CD14-positive monocyte (primary cell): ENCODE results near the gene SPATA32. TPM values are rescaled to one million over a fixed set of nuclear protein-coding genes. Genes with fewer than 3 reads are reported as not detected.

ENCODE experiments used
- DNase-seq, 3 donors: peaks; one replicate each; pipeline ENCODE4 v3.0.0-alpha.2; 2011 to 2022
- H2AFZ ChIP-seq: 2 replicates; pipeline ENCODE4 v1.6.0; 2012; ENCODE audit warnings: mild to moderate bottlenecking, low read depth, low read length, inconsistent platforms; ENCODE audit not compliant: insufficient read depth, poor library complexity, severe bottlenecking
- H3K27ac ChIP-seq, 2 donors: 1 replicate in 1 of 2; 2 replicates in 1 of 2; pipeline ENCODE4 v1.5.1; 2012 to 2013; ENCODE audit warnings: low read length in 2 of 2, control low read depth in 1 of 2, inconsistent platforms in 1 of 2, low read depth in 1 of 2, mild to moderate bottlenecking in 1 of 2
- H3K27me3 ChIP-seq, 2 donors: one replicate each; pipeline versions ENCODE4 v1.6.0 to v1.6.1; 2011 to 2013; ENCODE audit warnings: low read length in 2 of 2; ENCODE audit not compliant: control insufficient read depth in 2 of 2, insufficient read depth in 2 of 2
- H3K36me3 ChIP-seq, 2 donors: replicated peaks in 1 of 2; 1 replicate in 1 of 2; 2 replicates in 1 of 2; pipeline versions ENCODE4 v1.5.1 to v1.6.1; 2012 to 2013; ENCODE audit warnings: low read length in 2 of 2, control low read depth in 1 of 2, inconsistent platforms in 1 of 2, mild to moderate bottlenecking in 1 of 2; ENCODE audit not compliant: insufficient read depth in 2 of 2, control insufficient read depth in 1 of 2
- H3K4me1 ChIP-seq, 2 donors: 1 replicate in 1 of 2; 2 replicates in 1 of 2; pipeline versions ENCODE4 v1.5.1 to v1.6.1; 2012 to 2013; ENCODE audit warnings: low read length in 2 of 2, control low read depth in 1 of 2, inconsistent platforms in 1 of 2, mild to moderate bottlenecking in 1 of 2, moderate library complexity in 1 of 2; ENCODE audit not compliant: insufficient read depth in 2 of 2, control insufficient read depth in 1 of 2
- H3K4me2 ChIP-seq: replicated peaks from 2 replicates; pipeline ENCODE3; 2012; ENCODE audit warnings: low read length, moderate library complexity, mild to moderate bottlenecking; ENCODE audit not compliant: poor library complexity, severe bottlenecking; ENCODE audit errors: extremely low read depth
- H3K4me3 ChIP-seq, 3 experiments: fragments of 200-600 bp in 1 of 3; sonication (generic) in 1 of 3; replicated peaks in 1 of 3; 1 replicate in 2 of 3; 2 replicates in 1 of 3; pipeline ENCODE4 v1.5.1; 2011 to 2013; ENCODE audit warnings: low read length in 3 of 3, mild to moderate bottlenecking in 3 of 3, control low read depth in 2 of 3, low read depth in 2 of 3, inconsistent platforms in 1 of 3, moderate library complexity in 1 of 3
- H3K79me2 ChIP-seq: 2 replicates; pipeline ENCODE4 v1.6.0; 2012; ENCODE audit warnings: mild to moderate bottlenecking, control low read depth, inconsistent platforms, low read length, moderate library complexity; ENCODE audit not compliant: insufficient read depth
- H3K9ac ChIP-seq: 2 replicates; pipeline ENCODE4 v1.6.0; 2017; ENCODE audit warnings: low read length, mild to moderate bottlenecking; ENCODE audit not compliant: insufficient read depth, poor library complexity, severe bottlenecking
- H3K9me3 ChIP-seq, 2 donors: replicated peaks in 1 of 2; 1 replicate in 1 of 2; 2 replicates in 1 of 2; pipeline versions ENCODE4 v1.5.1 to v1.6.1; 2012 to 2013; ENCODE audit warnings: low read length in 2 of 2, control low read depth in 1 of 2; ENCODE audit not compliant: control insufficient read depth in 1 of 2, insufficient read depth in 1 of 2
- H4K20me1 ChIP-seq: 2 replicates; pipeline ENCODE4 v1.6.0; 2012; ENCODE audit warnings: mild to moderate bottlenecking, low read length, control low read depth, moderate library complexity; ENCODE audit not compliant: insufficient read depth
- H3K27ac Mint-ChIP-seq, 7 donors: one replicate each; pipeline ENCODE4 v1.8.0; 2020; ENCODE audit warnings: mild to moderate bottlenecking in 7 of 7, mixed read lengths in 7 of 7, moderate library complexity in 6 of 7, inconsistent platforms in 2 of 7
- H3K27me3 Mint-ChIP-seq, 3 donors: one replicate each; pipeline ENCODE4 v1.8.0; 2021 to 2022; ENCODE audit warnings: low read depth in 3 of 3, mild to moderate bottlenecking in 3 of 3, mixed read lengths in 3 of 3, moderate library complexity in 3 of 3, inconsistent platforms in 1 of 3
- H3K36me3 Mint-ChIP-seq, 2 donors: one replicate each; pipeline ENCODE4 v1.8.0; 2020; ENCODE audit warnings: mixed read lengths in 2 of 2, inconsistent platforms in 1 of 2, mild to moderate bottlenecking in 1 of 2
- H3K4me1 Mint-ChIP-seq: one replicate; pipeline ENCODE4 v1.8.0; 2020; ENCODE audit warnings: mild to moderate bottlenecking, mixed read lengths
- H3K4me3 Mint-ChIP-seq, 2 donors: one replicate each; pipeline ENCODE4 v1.8.0; 2020; ENCODE audit warnings: mild to moderate bottlenecking in 2 of 2, mixed read lengths in 2 of 2, moderate library complexity in 1 of 2
- H3K9me3 Mint-ChIP-seq, 7 donors: one replicate each; pipeline ENCODE4 v1.8.0; 2020 to 2022; ENCODE audit warnings: mixed read lengths in 7 of 7, mild to moderate bottlenecking in 6 of 7, moderate library complexity in 6 of 7, inconsistent platforms in 2 of 7
- CTCF ChIP-seq: fragments of 200-600 bp; IDR thresholded peaks from one replicate; pipeline ENCODE4 v1.8.0; 2022; ENCODE audit warnings: antibody characterized with exemption, mild to moderate bottlenecking
- WGBS: methylation state at CpG from one replicate; pipeline ENCODE4 v1.1.5; 2013; ENCODE audit warnings: missing lambda C conversion rate; ENCODE audit not compliant: insufficient coverage; 5-methylcytosine and 5-hydroxymethylcytosine counted together
- intact Hi-C, 2 donors: fragments of 100-400 bp; cut with micrococcal nuclease; formaldehyde crosslinking; loops; one replicate each; pipeline versions ENCODE4 v1.15.0 to v1.15.1; 2023
- polyA plus RNA-seq, 3 donors: library from polyadenylated mRNA; depleted of rRNA in 1 of 3; unstranded in 2 of 3; stranded (reverse) in 1 of 3; fragments of 300-500 nt in 2 of 3; fragments of >200 nt in 1 of 3; fragmentation: Illumina TruSeq in 2 of 3; gene quantifications; 1 replicate in 2 of 3; 2 replicates in 1 of 3; pipeline ENCODE4 v1.2.3, GENCODE V29; 2012 to 2021

The SPATA32 gene
- polyA plus RNA-seq, 3 donors = not detected

- WGBS = 97% methylated on average over 8 of the region's 8 CpGs
- Histone ChIP-seq H3K27me3 (peaks cover 0 to 5% of the 10 kb centered on the region in 2 donors), H2AFZ (no peak overlapping the region), H3K27ac (no peak overlapping the region), H3K4me3 (no peak overlapping the region), H3K4me1 (peaks cover 6 to 18% of the 10 kb centered on the region in 2 donors), H3K4me2 (no peak overlapping the region), H3K9ac (no peak overlapping the region), H3K79me2 (no peaks in the 10 kb centered on the region), H3K9me3 (no peaks in the 10 kb centered on the region), H3K36me3 (peaks cover 67 to 74% of the 10 kb centered on the region in 2 donors), H4K20me1 (peaks cover 76% of the 10 kb centered on the region)
- intact Hi-C loops = no loop called here
- no peak for DNase-seq
- no peak overlapping the region for H3K27ac Mint-ChIP-seq
- H3K9me3 Mint-ChIP-seq = peaks cover 0 to 2% (median 0%) of the 10 kb centered on the region in 7 donors
- no peak for TF ChIP-seq CTCF
- H3K4me1 Mint-ChIP-seq = peaks cover 14% of the 10 kb centered on the region
- peaks cover 2 to 13% (median 9%) of the 10 kb centered on the region in 3 donors for H3K27me3 Mint-ChIP-seq
- H3K36me3 Mint-ChIP-seq = peaks cover 66 to 73% of the 10 kb centered on the region in 2 donors
- H3K4me3 Mint-ChIP-seq = no peak overlapping the region
These were observed 3.1 kb upstream of the SPATA32 start for GRCh38 chr17:45264988-45265387.

DNA sequence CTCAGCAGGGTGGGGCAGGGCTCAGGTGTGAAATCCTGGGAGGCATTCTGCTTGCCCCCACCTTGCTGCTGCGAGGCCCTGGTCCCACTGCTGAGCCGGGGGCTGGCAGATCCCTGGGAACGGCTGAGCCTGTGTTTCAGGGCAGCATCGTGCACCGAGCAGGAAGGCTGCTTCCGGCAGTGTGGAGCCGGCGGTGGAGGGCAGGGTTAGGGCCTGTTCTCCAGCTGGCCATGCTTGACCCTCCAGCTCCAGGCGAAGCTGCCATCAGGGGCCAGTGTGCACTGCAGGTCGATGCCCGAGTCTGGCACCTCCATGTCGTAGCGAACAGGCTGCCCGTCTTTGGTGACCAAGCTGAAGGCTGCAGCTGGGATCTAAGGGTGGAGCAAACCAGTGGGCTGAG, 2.5 kb upstream of the SPATA32 start:
- H3K4me3 Mint-ChIP-seq = no peak overlapping the region

More for the DNA sequence above, 2.5 kb upstream of the SPATA32 start:
- DNase-seq = no peak
- H3K4me2 ChIP-seq = no peak overlapping the region
- intact Hi-C loops = no loop called here
- no peak for TF ChIP-seq CTCF
- Mint-ChIP-seq H3K36me3 (peaks cover 61 to 68% of the 10 kb centered on the region in 2 donors), H3K4me1 (peaks cover 14% of the 10 kb centered on the region), H3K27me3 (peaks cover 2 to 13% (median 9%) of the 10 kb centered on the region in 3 donors), H3K27ac (no peak overlapping the region), H3K9me3 (peaks cover 0 to 2% (median 0%) of the 10 kb centered on the region in 7 donors)
- 97% methylated on average over 14 of the region's 14 CpGs for WGBS
- H3K9me3 ChIP-seq = no peaks in the 10 kb centered on the region
- H3K4me3 ChIP-seq = no peak overlapping the region
- no peak overlapping the region for H3K27ac ChIP-seq
- peaks cover 61 to 68% of the 10 kb centered on the region in 2 donors for H3K36me3 ChIP-seq
- H2AFZ ChIP-seq = no peak overlapping the region
- no peaks in the 10 kb centered on the region for H3K79me2 ChIP-seq
- no peak overlapping the region for H3K9ac ChIP-seq
- H4K20me1 ChIP-seq = peaks cover 70% of the 10 kb centered on the region
- H3K27me3 ChIP-seq = peaks cover 0 to 5% of the 10 kb centered on the region in 2 donors
- H3K4me1 ChIP-seq = peaks cover 6 to 18% of the 10 kb centered on the region in 2 donors
